T-cell (primary cell): ENCODE results near the gene GGT1. TPM values are rescaled to one million over a fixed set of nuclear protein-coding genes. Genes with fewer than 3 reads are reported as not detected.
"Not testable (repeated sequence)": the region's sequence is repeated elsewhere in the genome, so short reads cannot be mapped to it uniquely, and the experiment has no call there.

ENCODE experiments used
- ATAC-seq, 4 experiments: fragments of 200-7000 bp in 3 of 4; fragments of 150-1000 bp in 1 of 4; cut with Tn5 transposase; replicated peaks in 1 of 4; 1 replicate in 3 of 4; 2 replicates in 1 of 4; pipeline ENCODE4 v1.10.0; 2021; ENCODE audit warnings: moderate library complexity in 3 of 4, mild to moderate bottlenecking in 2 of 4, moderate number of reproducible peaks in 1 of 4
- CTCF ChIA-PET, 2 donors: fragments of 300-600 bp; sonication (Branson Sonifier 250); formaldehyde crosslinking; loops; one replicate each; lab custom pipeline; 2022; ENCODE audit warnings: antibody characterized with exemption in 2 of 2; lab: Charles Lee
- POLR2A ChIA-PET, 2 donors: fragments of 300-600 bp; sonication (Branson Sonifier 250); formaldehyde crosslinking; loops; one replicate each; lab custom pipeline; 2022; ENCODE audit warnings: antibody characterized with exemption in 2 of 2; lab: Charles Lee
- DNase-seq, 35 experiments: peaks; one replicate each; pipeline versions ENCODE4 v3.0.0 to v3.0.0-alpha.2; 2013 to 2023
- H3K27ac ChIP-seq: one replicate; pipeline ENCODE4 v1.5.1; 2013; ENCODE audit warnings: low read length
- H3K27me3 ChIP-seq, 2 experiments: replicated peaks in 1 of 2; 1 replicate in 1 of 2; 2 replicates in 1 of 2; pipeline versions ENCODE4 v1.6.1 to v1.7.0; 2013; ENCODE audit warnings: low read length in 1 of 2, mixed read lengths in 1 of 2; ENCODE audit not compliant: control insufficient read depth in 2 of 2, insufficient read depth in 2 of 2; ENCODE audit errors: extremely low read depth in 1 of 2
- H3K36me3 ChIP-seq, 2 donors: 1 replicate in 1 of 2; 2 replicates in 1 of 2; pipeline versions ENCODE4 v1.6.1 to v1.7.0; 2013; ENCODE audit warnings: low read length in 1 of 2; ENCODE audit not compliant: control insufficient read depth in 2 of 2, insufficient read depth in 1 of 2; ENCODE audit errors: extremely low read depth in 1 of 2
- H3K4me1 ChIP-seq, 2 experiments: 1 replicate in 1 of 2; 2 replicates in 1 of 2; pipeline versions ENCODE4 v1.6.1 to v1.7.0; 2013; ENCODE audit warnings: low read length in 2 of 2, mixed read lengths in 1 of 2; ENCODE audit not compliant: insufficient read depth in 2 of 2, control insufficient read depth in 1 of 2; ENCODE audit errors: extremely low read depth in 1 of 2
- H3K4me3 ChIP-seq, 2 donors: 1 replicate in 1 of 2; 2 replicates in 1 of 2; pipeline versions ENCODE4 v1.5.1 to v1.7.0; 2013; ENCODE audit warnings: mild to moderate bottlenecking in 2 of 2, low read length in 1 of 2, moderate library complexity in 1 of 2; ENCODE audit not compliant: control insufficient read depth in 1 of 2; ENCODE audit errors: extremely low read depth in 1 of 2
- H3K9me3 ChIP-seq: 2 replicates; pipeline ENCODE4 v1.7.0; 2013
- H3K27ac Mint-ChIP-seq, 2 donors: one replicate each; pipeline ENCODE4 v1.8.0; 2020 to 2021; ENCODE audit warnings: mild to moderate bottlenecking in 2 of 2, mixed read lengths in 2 of 2
- H3K27me3 Mint-ChIP-seq, 2 donors: one replicate each; pipeline ENCODE4 v1.8.0; 2021 to 2022; ENCODE audit warnings: mixed read lengths in 2 of 2
- H3K36me3 Mint-ChIP-seq: one replicate; pipeline ENCODE4 v1.8.0; 2021; ENCODE audit warnings: mixed read lengths
- H3K4me1 Mint-ChIP-seq, 3 donors: one replicate each; pipeline ENCODE4 v1.8.0; 2020 to 2022; ENCODE audit warnings: mixed read lengths in 3 of 3, mild to moderate bottlenecking in 1 of 3
- H3K4me3 Mint-ChIP-seq, 3 donors: one replicate each; pipeline ENCODE4 v1.8.0; 2020 to 2022; ENCODE audit warnings: mild to moderate bottlenecking in 3 of 3, mixed read lengths in 3 of 3, moderate library complexity in 3 of 3
- H3K9me3 Mint-ChIP-seq, 3 donors: one replicate each; pipeline ENCODE4 v1.8.0; 2020 to 2022; ENCODE audit warnings: mixed read lengths in 3 of 3
- WGBS: methylation state at CpG from one replicate; pipeline ENCODE4 v1.1.5; 2013; ENCODE audit warnings: missing lambda C conversion rate; ENCODE audit not compliant: insufficient coverage; 5-methylcytosine and 5-hydroxymethylcytosine counted together
- total RNA-seq, 35 experiments: library from RNA in 6 of 35; stranded (reverse) in 6 of 35; fragments of 120-200 nt in 1 of 35; gene quantifications; one replicate each; pipeline versions ENCODE4 v1.2.1 to v1.2.4 and lab custom pipeline; 2013 to 2026

The GGT1 gene
- total RNA-seq, 5 donors from 2014 or later (not counting 1 experiment from before 2014, with no cell fraction given): 11.8 to 30.6 (median 19.8) TPM

GRCh38 chr22:24672532-24672931 is 69.5 kb downstream of the GGT1 start:
- H3K4me1 Mint-ChIP-seq, H3K36me3 ChIP-seq, H3K36me3 Mint-ChIP-seq, POLR2A ChIA-PET, H3K4me3 ChIP-seq, DNase-seq, H3K9me3 ChIP-seq, H3K27me3 Mint-ChIP-seq, H3K27ac ChIP-seq, H3K27ac Mint-ChIP-seq, ATAC-seq, H3K4me3 Mint-ChIP-seq, H3K9me3 Mint-ChIP-seq, H3K27me3 ChIP-seq, CTCF ChIA-PET, H3K4me1 ChIP-seq: not testable (repeated sequence)
- WGBS: no CpG with 5 or more reads among the region's 2 CpGs

Other genes starting within 250 kb of the GGT1 start
- 10 to 100 TPM; 29.1 to 35.1 (median 30.1) TPM for gene ADORA2A, start 175.6 kb upstream of the GGT1 start, total RNA-seq
- 1 to 10 TPM in 4 of 5 donors, under 1 TPM in 1; 0.72 to 4.1 (median 1.8) TPM for gene UPB1, start 107.9 kb upstream of the GGT1 start, total RNA-seq
- 10 to 100 TPM; 51.2 to 81.8 (median 73.0) TPM for gene GUCD1, start 48.1 kb upstream of the GGT1 start, total RNA-seq
- gene SNRPD3, start 47.2 kb upstream of the GGT1 start, total RNA-seq: 10 to 100 TPM; 36.5 to 80.2 (median 68.7) TPM
- under 1 TPM in 3 of 5 donors, not detected in 2; 0.47 to 0.72 (median 0.54) TPM for gene LRRC75B, start 10.1 kb upstream of the GGT1 start, total RNA-seq
- gene PIWIL3, start 171.5 kb downstream of the GGT1 start, total RNA-seq: not detected
- gene SGSM1, start 203.0 kb downstream of the GGT1 start, total RNA-seq: 1 to 10 TPM in 4 of 5 donors, under 1 TPM in 1; 0.82 to 2.1 (median 1.7) TPM